HEK293 (cell line): ENCODE data around the gene CDCA5.

Experiments
- CTCF ChIA-PET: fragments of 350-600 bp; formaldehyde crosslinking; extraction: SDS; loops from one replicate; lab custom pipeline; 2021; ENCODE audit warnings: antibody characterized with exemption; lab: Yijun Ruan, JAX
- POLR2A ChIA-PET: fragments of 300-600 bp; formaldehyde crosslinking; extraction: SDS; loops from one replicate; lab custom pipeline; 2020; ENCODE audit warnings: antibody characterized with exemption, inconsistent platforms; lab: Yijun Ruan, JAX
- H3K27ac ChIP-seq: fragments of 200-500 bp; sonication (Bioruptor generic); 2 replicates; pipeline ENCODE4 v1.5.1; 2014; ENCODE audit warnings: low read depth, low read length, control low read depth, inconsistent platforms; ENCODE audit errors: extremely low read depth
- H3K36me3 ChIP-seq, 2 experiments: fragments of 200-500 bp in 1 of 2; sonication (Bioruptor generic) in 1 of 2; 1 replicate in 1 of 2; 2 replicates in 1 of 2; pipeline ENCODE4 v1.5.1; 2014 to 2017; ENCODE audit warnings: inconsistent platforms in 2 of 2, low read length in 2 of 2; ENCODE audit not compliant: control insufficient read depth in 2 of 2, insufficient read depth in 1 of 2
- H3K4me1 ChIP-seq: fragments of 200-500 bp; sonication (Bioruptor generic); 2 replicates; pipeline ENCODE4 v1.5.1; 2014; ENCODE audit warnings: mild to moderate bottlenecking, low read length, inconsistent platforms; ENCODE audit not compliant: control insufficient read depth, insufficient read depth
- H3K4me3 ChIP-seq: 2 replicates; pipeline ENCODE4 v1.5.1; 2011; ENCODE audit warnings: low read depth, mild to moderate bottlenecking, control low read depth, low read length, moderate library complexity
- H3K9me3 ChIP-seq: fragments of 200-500 bp; sonication (Bioruptor generic); 2 replicates; pipeline ENCODE4 v1.5.1; 2014; ENCODE audit warnings: low read depth, low read length, inconsistent platforms; ENCODE audit not compliant: control insufficient read depth, insufficient read depth
- BCL11A ChIP-seq: fragments of 450-650 bp; formaldehyde crosslinking; IDR thresholded peaks from 2 replicates; pipeline ENCODE4 v1.5.1; 2016; ENCODE audit warnings: low read depth, missing biosample characterization, missing genetic modification characterization
- EGR2 ChIP-seq: fragments of 450-650 bp; formaldehyde crosslinking; IDR thresholded peaks from 2 replicates; pipeline ENCODE4 v1.5.1; 2016; ENCODE audit warnings: low read depth, missing biosample characterization, missing genetic modification characterization
- GLI2 ChIP-seq: fragments of 450-650 bp; formaldehyde crosslinking; IDR thresholded peaks from 2 replicates; pipeline ENCODE4; 2017; ENCODE audit warnings: missing biosample characterization, missing genetic modification characterization, low read depth, borderline replicate concordance
- HOXD13 ChIP-seq: sonication (generic); formaldehyde crosslinking; IDR thresholded peaks from 2 replicates; pipeline ENCODE4 v1.8.0; 2022; ENCODE audit warnings: missing genetic modification reagents, borderline replicate concordance
- OSR2 ChIP-seq: fragments of 450-650 bp; formaldehyde crosslinking; IDR thresholded peaks from 2 replicates; pipeline ENCODE4 v1.5.1; 2016; ENCODE audit warnings: missing biosample characterization, missing genetic modification characterization
- OVOL3 ChIP-seq: fragments of 450-650 bp; formaldehyde crosslinking; IDR thresholded peaks from 2 replicates; pipeline ENCODE4 v1.5.1; 2016; ENCODE audit warnings: missing biosample characterization, missing genetic modification characterization
- REST ChIP-seq: fragments of 450-650 bp; formaldehyde crosslinking; IDR thresholded peaks from 2 replicates; pipeline ENCODE4 v1.5.1; 2016; ENCODE audit warnings: missing biosample characterization, missing genetic modification characterization
- SALL2 ChIP-seq: fragments of 450-650 bp; formaldehyde crosslinking; IDR thresholded peaks from 2 replicates; pipeline ENCODE4 v1.5.0; 2017; ENCODE audit warnings: missing biosample characterization, mild to moderate bottlenecking, missing genetic modification characterization, borderline replicate concordance
- YY1 ChIP-seq: fragments of 450-650 bp; formaldehyde crosslinking; IDR thresholded peaks from 2 replicates; pipeline ENCODE4 v1.5.1; 2018; ENCODE audit warnings: missing biosample characterization, missing genetic modification characterization
- ZBTB21 ChIP-seq: fragments of 450-650 bp; formaldehyde crosslinking; IDR thresholded peaks from 2 replicates; pipeline ENCODE4 v1.5.1; 2017; ENCODE audit warnings: missing biosample characterization, missing genetic modification characterization
- ZEB2 ChIP-seq: fragments of 450-650 bp; formaldehyde crosslinking; IDR thresholded peaks from 2 replicates; pipeline ENCODE4 v1.5.1; 2016; ENCODE audit warnings: missing biosample characterization, missing genetic modification characterization
- ZFHX2 ChIP-seq: fragments of 450-650 bp; formaldehyde crosslinking; conservative IDR thresholded peaks from 2 replicates; pipeline ENCODE4 v1.5.1; 2016; ENCODE audit warnings: missing biosample characterization, missing genetic modification characterization
- ZNF10 ChIP-seq: fragments of 450-650 bp; formaldehyde crosslinking; IDR thresholded peaks from 2 replicates; pipeline ENCODE4 v1.5.1; 2017; ENCODE audit warnings: missing biosample characterization, missing genetic modification characterization
- ZNF214 ChIP-seq: fragments of 450-650 bp; formaldehyde crosslinking; IDR thresholded peaks from 2 replicates; pipeline ENCODE4 v1.5.1; 2017; ENCODE audit warnings: missing biosample characterization, mild to moderate bottlenecking, missing genetic modification characterization, borderline replicate concordance
- ZNF302 ChIP-seq: fragments of 450-650 bp; formaldehyde crosslinking; IDR thresholded peaks from 2 replicates; pipeline ENCODE4 v1.5.1; 2016; ENCODE audit warnings: missing biosample characterization, missing genetic modification characterization, low read depth
- ZNF362 ChIP-seq: fragments of 450-650 bp; formaldehyde crosslinking; IDR thresholded peaks from 2 replicates; pipeline ENCODE4 v1.5.1; 2016; ENCODE audit warnings: missing biosample characterization, missing genetic modification characterization
- ZNF37A ChIP-seq: fragments of 450-650 bp; IDR thresholded peaks from 2 replicates; pipeline ENCODE4 v1.5.1; 2018; ENCODE audit warnings: missing biosample characterization, missing genetic modification characterization
- ZNF391 ChIP-seq: fragments of 450-650 bp; formaldehyde crosslinking; IDR thresholded peaks from 2 replicates; pipeline ENCODE4 v1.5.1; 2016; ENCODE audit warnings: low read depth, missing biosample characterization, missing genetic modification characterization, borderline replicate concordance
- ZNF544 ChIP-seq: fragments of 450-650 bp; formaldehyde crosslinking; IDR thresholded peaks from 2 replicates; pipeline ENCODE4 v1.5.0; 2017; ENCODE audit warnings: missing biosample characterization, missing genetic modification characterization
- ZNF555 ChIP-seq: fragments of 450-650 bp; formaldehyde crosslinking; conservative IDR thresholded peaks from 2 replicates; pipeline ENCODE4 v1.5.1; 2017; ENCODE audit warnings: missing biosample characterization, mild to moderate bottlenecking, missing genetic modification characterization, inconsistent platforms
- ZNF701 ChIP-seq: fragments of 450-650 bp; formaldehyde crosslinking; IDR thresholded peaks from 2 replicates; pipeline ENCODE4 v1.5.1; 2016; ENCODE audit warnings: missing biosample characterization, missing genetic modification characterization
- ZNF830 ChIP-seq: fragments of 450-650 bp; IDR thresholded peaks from 2 replicates; pipeline ENCODE4 v1.5.0; 2018; ENCODE audit warnings: missing biosample characterization, missing genetic modification characterization, low read depth, mild to moderate bottlenecking, moderate library complexity
- TF ChIP-seq, protein P1 (sequence below): fragments of 450-650 bp; IDR thresholded peaks from 2 replicates; pipeline ENCODE4 v1.5.1; 2018; ENCODE audit warnings: missing biosample characterization, mild to moderate bottlenecking, missing genetic modification characterization

Gene CDCA5

DNA sequence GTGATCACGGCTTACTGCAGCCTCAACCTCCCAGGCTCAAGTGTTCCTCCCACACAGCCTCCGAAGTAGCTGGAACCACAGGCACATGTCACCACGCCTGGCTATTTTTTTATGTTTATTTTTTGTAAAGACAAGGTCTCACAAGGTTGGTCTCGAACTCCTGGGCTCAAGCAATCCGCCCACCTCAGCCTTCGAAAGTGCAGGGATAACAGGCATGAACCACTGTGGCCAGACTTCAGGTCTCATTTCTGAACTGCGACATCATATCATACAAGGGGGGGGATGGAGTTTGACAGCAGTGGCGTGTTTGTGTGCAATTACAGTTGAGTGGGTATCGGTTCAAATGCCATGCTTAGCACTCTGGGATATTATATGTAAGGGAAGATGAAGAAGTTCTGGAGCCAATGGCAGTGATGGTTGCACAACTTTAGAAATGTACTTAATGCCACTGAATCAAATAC is 32.4 kb downstream of the CDCA5 start:
- no peak overlapping the region for H3K27ac ChIP-seq
- no peaks in the 10 kb centered on the region for H3K4me1 ChIP-seq
- peaks cover 0 to 2% of the 10 kb centered on the region in 2 experiments; a peak in 1 of 3 replicates for H3K36me3 ChIP-seq
- H3K9me3 ChIP-seq = no peaks in the 10 kb centered on the region
- POLR2A ChIA-PET = interaction anchor here (0.7 kb wide), 1 partner anchor 27 kb away, joined by 6 read pairs; no protein-coding TSS in a partner anchor
- no peak overlapping the region for H3K4me3 ChIP-seq
- TF ChIP-seq ZNF362 (tag by site-specific recombination) = peak; percentile 91
- peak; percentile 66 for TF ChIP-seq ZFHX2 (tag by site-specific recombination)
- TF ChIP-seq OSR2 (tag by site-specific recombination) = peak; percentile 10; the same call in 1 of the 2 replicates
- peak; percentile 29; the same call in 1 of the 2 replicates for TF ChIP-seq EGR2
- no peak for TF ChIP-seq ZNF214 (tag by site-specific recombination)
- CTCF ChIA-PET = interaction anchor here (0.5 kb wide), 1 partner anchor 100 kb away, joined by 3 read pairs; no protein-coding TSS in a partner anchor

GRCh38 chr11:65047581-65048422 is 36.0 kb downstream of the CDCA5 start:
- CTCF ChIA-PET = interaction anchor here (1.2 kb wide), 1 partner anchor 28 kb away, joined by 3 read pairs; no protein-coding TSS in a partner anchor
- Histone ChIP-seq H3K4me1 (no peaks in the 10 kb centered on the region), H3K36me3 (peaks cover 0 to 31% of the 10 kb centered on the region in 2 experiments; a peak in 1 of 3 replicates), H3K27ac (no peak overlapping the region), H3K9me3 (no peaks in the 10 kb centered on the region), H3K4me3 (no peak overlapping the region)
- POLR2A ChIA-PET = no interaction called here
- TF ChIP-seq ZNF37A (tag by site-specific recombination) (no peak), ZNF555 (tag by site-specific recombination) (no peak), EGR2 (no peak), ZNF701 (tag by site-specific recombination) (no peak), BCL11A (tag by site-specific recombination) (no peak), ZNF391 (no peak), GLI2 (no peak), REST (tag by site-specific recombination) (no peak), YY1 (tag by site-specific recombination) (no peak), ZEB2 (tag by site-specific recombination) (no peak), OVOL3 (tag by site-specific recombination) (no peak), ZNF302 (no peak), ZNF830 (tag by site-specific recombination) (no peak), ZNF544 (tag by site-specific recombination) (no peak), HOXD13 (CRISPR knock-in tag) (no peak), SALL2 (no peak), ZNF10 (tag by site-specific recombination) (no peak), ZBTB21 (tag by site-specific recombination) (no peak)
- TF ChIP-seq, protein P1, sequence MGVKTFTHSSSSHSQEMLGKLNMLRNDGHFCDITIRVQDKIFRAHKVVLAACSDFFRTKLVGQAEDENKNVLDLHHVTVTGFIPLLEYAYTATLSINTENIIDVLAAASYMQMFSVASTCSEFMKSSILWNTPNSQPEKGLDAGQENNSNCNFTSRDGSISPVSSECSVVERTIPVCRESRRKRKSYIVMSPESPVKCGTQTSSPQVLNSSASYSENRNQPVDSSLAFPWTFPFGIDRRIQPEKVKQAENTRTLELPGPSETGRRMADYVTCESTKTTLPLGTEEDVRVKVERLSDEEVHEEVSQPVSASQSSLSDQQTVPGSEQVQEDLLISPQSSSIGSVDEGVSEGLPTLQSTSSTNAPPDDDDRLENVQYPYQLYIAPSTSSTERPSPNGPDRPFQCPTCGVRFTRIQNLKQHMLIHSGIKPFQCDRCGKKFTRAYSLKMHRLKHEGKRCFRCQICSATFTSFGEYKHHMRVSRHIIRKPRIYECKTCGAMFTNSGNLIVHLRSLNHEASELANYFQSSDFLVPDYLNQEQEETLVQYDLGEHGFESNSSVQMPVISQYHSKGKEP (tag by site-specific recombination) = no peak
